Fibroblast of pulmonary artery (primary cell): Measurements from ENCODE around the gene SNAP29.
"Not testable (repeated sequence)": the region's sequence is repeated elsewhere in the genome, so short reads cannot be mapped to it uniquely, and the experiment has no call there.

Experiments used
- DNase-seq: peaks from one replicate; pipeline ENCODE4 v3.0.0-alpha.2; 2010; ENCODE audit warnings: low read depth
- H3K4me3 ChIP-seq: replicated peaks from 2 replicates; pipeline ENCODE4 v1.5.1; 2011; ENCODE audit warnings: low read depth, mild to moderate bottlenecking, control low read depth, low read length, moderate library complexity
- TF ChIP-seq, protein P1 (sequence below): IDR thresholded peaks from 2 replicates; pipeline ENCODE4 v1.5.1; 2011; ENCODE audit warnings: mild to moderate bottlenecking, control low read depth, low read length, inconsistent platforms; ENCODE audit errors: missing control alignments

Gene SNAP29

DNA sequence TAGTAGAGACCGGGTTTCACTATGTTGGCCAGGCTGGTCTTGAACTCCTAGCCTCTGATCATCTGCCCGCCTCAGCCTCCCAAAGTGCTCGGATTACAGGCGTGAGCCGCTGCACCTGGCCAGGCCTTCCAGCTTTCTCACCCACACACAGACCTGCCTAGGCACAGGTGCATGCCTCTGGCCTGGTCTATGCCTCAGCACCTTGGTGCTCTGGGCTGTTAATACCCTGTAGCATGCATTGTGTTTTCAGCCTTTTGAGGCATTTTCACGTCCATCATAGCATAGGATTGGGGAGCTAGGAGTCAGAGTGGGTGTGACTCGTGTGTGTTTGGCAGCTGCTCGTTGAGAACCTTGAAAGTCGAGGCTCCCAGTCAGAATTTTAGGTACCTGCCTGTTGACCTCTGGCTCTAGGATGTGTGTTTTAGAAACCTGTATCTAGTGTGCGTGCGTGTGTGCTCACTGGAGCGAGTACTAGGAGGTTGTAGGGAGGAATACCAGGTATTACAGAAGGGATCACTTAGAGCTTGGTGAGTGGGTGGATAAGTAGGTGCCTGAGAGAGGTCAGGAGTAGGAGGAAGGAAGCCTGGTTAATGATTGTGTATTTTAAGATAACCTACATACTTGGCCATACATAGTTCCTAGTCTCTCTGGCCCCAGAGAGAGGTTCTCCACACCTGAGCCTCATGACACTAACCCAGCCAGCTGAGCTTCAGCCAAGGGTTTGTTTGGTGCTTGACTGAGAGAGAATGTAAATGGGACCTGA is 78.4 kb downstream of the SNAP29 start:
- no peak overlapping the region for H3K4me3 ChIP-seq
- TF ChIP-seq, protein P1, sequence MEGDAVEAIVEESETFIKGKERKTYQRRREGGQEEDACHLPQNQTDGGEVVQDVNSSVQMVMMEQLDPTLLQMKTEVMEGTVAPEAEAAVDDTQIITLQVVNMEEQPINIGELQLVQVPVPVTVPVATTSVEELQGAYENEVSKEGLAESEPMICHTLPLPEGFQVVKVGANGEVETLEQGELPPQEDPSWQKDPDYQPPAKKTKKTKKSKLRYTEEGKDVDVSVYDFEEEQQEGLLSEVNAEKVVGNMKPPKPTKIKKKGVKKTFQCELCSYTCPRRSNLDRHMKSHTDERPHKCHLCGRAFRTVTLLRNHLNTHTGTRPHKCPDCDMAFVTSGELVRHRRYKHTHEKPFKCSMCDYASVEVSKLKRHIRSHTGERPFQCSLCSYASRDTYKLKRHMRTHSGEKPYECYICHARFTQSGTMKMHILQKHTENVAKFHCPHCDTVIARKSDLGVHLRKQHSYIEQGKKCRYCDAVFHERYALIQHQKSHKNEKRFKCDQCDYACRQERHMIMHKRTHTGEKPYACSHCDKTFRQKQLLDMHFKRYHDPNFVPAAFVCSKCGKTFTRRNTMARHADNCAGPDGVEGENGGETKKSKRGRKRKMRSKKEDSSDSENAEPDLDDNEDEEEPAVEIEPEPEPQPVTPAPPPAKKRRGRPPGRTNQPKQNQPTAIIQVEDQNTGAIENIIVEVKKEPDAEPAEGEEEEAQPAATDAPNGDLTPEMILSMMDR: no peak
- DNase-seq: no peak

DNA sequence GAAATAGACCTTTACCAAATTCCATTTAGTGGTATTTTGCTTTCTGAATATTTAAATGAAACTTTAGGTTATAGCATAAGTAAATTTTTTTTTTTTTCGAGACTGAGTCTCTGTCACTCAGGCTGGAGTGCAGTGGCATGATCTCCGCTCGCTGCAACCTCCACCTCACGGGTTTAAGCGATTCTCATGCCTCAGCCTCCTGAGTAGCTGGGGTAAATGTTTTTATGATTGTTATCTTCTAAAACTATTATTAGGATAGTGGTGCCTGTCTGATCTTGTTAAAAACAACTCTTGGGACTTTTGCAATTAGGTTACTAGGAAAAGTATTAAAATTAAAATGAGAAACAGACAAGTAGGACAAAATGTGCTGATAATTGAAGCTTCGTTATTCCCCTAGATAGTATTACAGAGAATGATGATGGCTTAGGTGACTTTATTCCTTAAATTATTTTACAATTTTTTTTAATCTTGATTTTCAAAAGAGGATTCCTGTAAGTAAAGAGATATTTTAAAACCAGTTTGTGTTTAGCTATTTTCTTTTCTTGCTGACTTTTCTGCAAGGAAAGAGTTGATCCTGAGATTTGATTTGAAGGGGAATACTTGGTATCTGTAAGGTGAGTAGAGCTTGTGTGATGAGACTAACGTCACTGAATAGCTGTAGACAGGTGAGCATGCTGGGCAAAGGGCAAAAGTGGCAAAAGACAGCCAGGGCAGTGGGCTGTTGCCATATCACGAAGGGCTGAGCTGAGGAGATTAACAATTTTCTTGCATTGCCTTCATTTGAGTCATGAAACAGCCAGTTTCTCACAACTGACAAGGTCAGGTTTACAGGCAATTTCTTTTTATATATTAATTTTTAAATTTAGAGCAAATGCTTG is 79.2 kb downstream of the SNAP29 start:
- TF ChIP-seq, protein P1: no peak
- no peak for DNase-seq
- no peak overlapping the region for H3K4me3 ChIP-seq

DNA sequence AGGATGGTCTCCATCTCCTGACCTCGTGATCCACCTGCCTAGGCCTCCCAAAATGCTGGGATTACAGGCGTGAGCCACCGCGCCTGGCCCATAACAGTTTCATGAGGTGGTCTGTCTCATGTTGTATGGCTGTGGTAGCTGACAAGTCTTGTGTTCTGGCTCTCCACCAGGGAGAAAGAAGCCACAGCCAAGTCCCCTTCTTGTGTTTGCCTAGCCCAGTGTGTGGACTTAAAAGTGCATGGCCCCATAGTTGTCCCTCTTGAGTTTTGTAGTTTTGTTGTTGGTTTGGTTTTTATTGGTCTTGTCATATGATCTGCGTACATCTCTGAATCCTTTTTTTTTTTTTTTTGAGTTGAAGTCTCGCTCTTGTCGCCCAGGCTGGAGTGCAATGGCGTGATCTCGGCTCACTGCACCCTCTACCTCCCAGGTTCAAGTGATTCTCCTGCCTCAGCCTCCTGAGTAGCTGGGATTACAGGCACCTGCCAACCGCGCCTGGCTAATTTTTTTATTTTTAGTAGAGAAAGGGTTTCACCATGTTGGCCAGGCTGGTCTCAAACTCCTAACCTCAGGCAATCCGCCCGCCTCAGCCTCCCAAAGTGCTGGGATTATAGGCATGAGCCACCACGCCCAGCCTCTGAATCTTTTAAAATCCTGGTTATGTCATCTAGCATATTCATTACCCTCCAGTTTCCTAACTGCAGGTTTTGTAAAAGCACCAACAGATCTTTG is 80.8 kb downstream of the SNAP29 start:
- not testable (repeated sequence) for DNase-seq, H3K4me3 ChIP-seq

DNA sequence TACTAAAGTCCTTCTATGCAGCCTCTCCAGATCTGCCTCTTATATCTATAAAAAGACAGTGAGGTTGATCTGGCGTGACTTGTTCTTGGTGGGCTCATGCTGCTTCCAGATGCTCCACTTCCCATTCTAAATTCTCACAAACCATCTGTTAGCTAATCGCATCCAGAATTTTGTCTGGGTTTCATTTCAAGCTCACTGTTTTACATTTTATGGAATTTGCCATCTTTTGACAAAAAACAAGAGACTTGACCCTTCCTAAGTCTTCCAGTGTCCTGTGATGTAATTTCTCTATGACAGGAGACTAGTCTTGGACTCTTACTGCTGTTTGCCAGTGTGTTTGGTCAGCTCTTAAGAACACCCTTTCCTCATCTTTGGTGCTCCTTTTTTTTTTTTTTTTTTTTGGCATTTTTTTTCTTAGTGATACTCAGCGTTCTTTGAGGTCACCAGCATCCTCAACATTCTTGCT is 81.4 kb downstream of the SNAP29 start:
- TF ChIP-seq, protein P1: no peak
- H3K4me3 ChIP-seq: no peak overlapping the region
- DNase-seq: no peak
